OCI-LY1 (cell line): ENCODE measurements around the gene FAAP100.

Experiments
- CTCF ChIP-seq: fragments of 200-600 bp; sonication (generic), shearing (Covaris generic); IDR thresholded peaks from 2 replicates; pipeline ENCODE4 v1.5.1; 2017; ENCODE audit warnings: mild to moderate bottlenecking, antibody characterized with exemption, low read length, moderate library complexity, mixed read lengths
- EZH2 ChIP-seq: fragments of 200-600 bp; sonication (generic), shearing (Covaris generic); IDR thresholded peaks from 2 replicates; pipeline ENCODE4 v1.8.0; 2017; ENCODE audit warnings: borderline replicate concordance, mixed run types, mild to moderate bottlenecking, antibody characterized with exemption, low read length, moderate library complexity, mixed read lengths

GRCh38 chr17:81492202-81492601, 60.0 kb downstream of the FAAP100 start:
- TF ChIP-seq CTCF (no peak), EZH2 (no peak)
